Measurements from ENCODE around the gene IDH3G.

IDH3G gene

DNA sequence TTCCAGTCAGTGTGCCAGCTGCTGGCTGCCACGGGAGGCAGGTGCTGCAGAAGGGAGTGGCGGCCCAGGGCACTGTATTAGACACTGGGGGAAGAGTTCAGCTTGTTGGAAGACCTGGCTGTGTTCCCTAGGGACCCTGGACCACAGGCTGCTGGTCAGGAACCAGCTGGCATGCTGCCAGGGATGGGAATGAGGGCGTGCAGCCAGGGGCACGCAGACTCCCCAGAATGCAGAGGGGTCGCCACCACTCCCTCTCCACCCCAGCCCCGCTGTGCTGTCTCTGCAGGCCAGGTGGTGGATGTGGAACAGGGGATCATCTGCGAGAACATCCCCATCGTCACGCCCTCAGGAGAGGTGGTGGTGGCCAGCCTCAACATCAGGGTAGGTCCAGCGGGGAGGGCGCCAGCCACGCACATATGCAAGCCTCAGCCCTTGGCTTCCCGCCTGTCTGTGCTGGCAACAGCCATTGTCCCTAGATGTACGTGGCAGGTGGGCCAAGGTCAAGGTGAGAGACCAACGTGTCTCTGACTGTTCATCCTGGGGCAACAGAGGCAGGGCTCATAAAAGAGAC, 57.2 kb downstream of the IDH3G start:
- H3K4me1 ChIP-seq (ENCODE audit: control insufficient read depth, insufficient read depth, low read length) = no peaks in the 10 kb centered on the region
- no peak overlapping the region for H3K9ac ChIP-seq (ENCODE audit: low read length in 2 of 2)
- H3K27me3 ChIP-seq (ENCODE audit: control insufficient read depth in 1 of 2, insufficient read depth in 2 of 2, low read length in 2 of 2) = peaks cover 0 to 6% of the 10 kb centered on the region in 2 donors
- no peak overlapping the region for H3K27ac ChIP-seq (ENCODE audit: low read length)
- no peak overlapping the region for H3K4me3 ChIP-seq (ENCODE audit: low read length in 2 of 2)
- H3K9me3 ChIP-seq (ENCODE audit: control insufficient read depth in 2 of 2, low read length in 2 of 2) = peaks cover 0 to 2% of the 10 kb centered on the region in 2 donors
- H3K36me3 ChIP-seq (ENCODE audit: control insufficient read depth in 2 of 2, insufficient read depth in 2 of 2, low read length in 2 of 2) = peaks cover 0 to 11% of the 10 kb centered on the region in 2 donors

DNA sequence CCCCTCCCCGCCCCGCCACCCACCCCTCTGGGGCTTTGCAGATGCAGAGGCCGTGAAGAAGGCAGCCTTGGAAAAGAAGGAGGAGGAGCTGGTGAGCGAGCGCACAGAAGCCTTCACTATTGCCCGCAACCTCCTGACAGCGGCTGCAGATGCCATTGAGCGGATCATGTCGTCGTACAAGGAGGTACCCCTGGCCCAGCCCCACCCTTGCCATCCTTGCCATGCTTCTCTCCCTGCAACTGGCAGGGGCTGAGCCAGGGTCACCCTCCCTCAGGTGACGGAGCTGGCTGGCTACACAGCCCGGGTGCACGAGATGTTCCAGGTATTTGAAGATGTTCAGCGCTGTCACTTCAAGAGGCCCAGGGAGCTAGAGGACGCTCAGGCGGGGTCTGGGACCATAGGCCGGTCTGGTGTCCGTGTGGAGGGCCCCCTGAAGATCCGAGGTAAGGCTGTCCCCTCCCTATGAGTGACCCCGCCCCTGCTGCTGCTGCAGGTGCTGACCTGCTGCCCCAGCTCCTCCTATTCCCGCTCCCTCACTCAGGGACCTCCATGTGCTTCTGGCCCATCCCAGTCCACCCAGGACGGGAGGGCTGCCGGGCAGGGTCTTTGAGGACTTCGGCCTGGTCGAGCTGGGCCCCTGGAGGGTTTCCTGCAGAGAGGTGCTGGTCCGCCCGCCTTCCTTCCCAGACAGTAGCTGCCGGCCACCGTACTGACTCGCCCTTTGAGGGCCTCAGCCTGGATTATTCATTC, 57.9 kb downstream of the IDH3G start:
- peaks cover 0 to 11% of the 10 kb centered on the region in 2 donors for H3K36me3 ChIP-seq (ENCODE audit: control insufficient read depth in 2 of 2, insufficient read depth in 2 of 2, low read length in 2 of 2)
- H3K9me3 ChIP-seq (ENCODE audit: control insufficient read depth in 2 of 2, low read length in 2 of 2) = peaks cover 0 to 7% of the 10 kb centered on the region in 2 donors
- no peaks in the 10 kb centered on the region for H3K4me1 ChIP-seq (ENCODE audit: control insufficient read depth, insufficient read depth, low read length)
- H3K4me3 ChIP-seq (ENCODE audit: low read length in 2 of 2) = no peak overlapping the region
- no peak overlapping the region for H3K27ac ChIP-seq (ENCODE audit: low read length)
- H3K27me3 ChIP-seq (ENCODE audit: control insufficient read depth in 1 of 2, insufficient read depth in 2 of 2, low read length in 2 of 2) = peaks cover 0 to 6% of the 10 kb centered on the region in 2 donors
- no peak overlapping the region for H3K9ac ChIP-seq (ENCODE audit: low read length in 2 of 2)
